ENCODE data around the gene BRF1. TPM values are rescaled to one million over a fixed set of nuclear protein-coding genes. Genes with fewer than 3 reads are reported as not detected.

The BRF1 gene
- total RNA-seq, 1 experiment from 2014 or later = 41.2 TPM

DNA sequence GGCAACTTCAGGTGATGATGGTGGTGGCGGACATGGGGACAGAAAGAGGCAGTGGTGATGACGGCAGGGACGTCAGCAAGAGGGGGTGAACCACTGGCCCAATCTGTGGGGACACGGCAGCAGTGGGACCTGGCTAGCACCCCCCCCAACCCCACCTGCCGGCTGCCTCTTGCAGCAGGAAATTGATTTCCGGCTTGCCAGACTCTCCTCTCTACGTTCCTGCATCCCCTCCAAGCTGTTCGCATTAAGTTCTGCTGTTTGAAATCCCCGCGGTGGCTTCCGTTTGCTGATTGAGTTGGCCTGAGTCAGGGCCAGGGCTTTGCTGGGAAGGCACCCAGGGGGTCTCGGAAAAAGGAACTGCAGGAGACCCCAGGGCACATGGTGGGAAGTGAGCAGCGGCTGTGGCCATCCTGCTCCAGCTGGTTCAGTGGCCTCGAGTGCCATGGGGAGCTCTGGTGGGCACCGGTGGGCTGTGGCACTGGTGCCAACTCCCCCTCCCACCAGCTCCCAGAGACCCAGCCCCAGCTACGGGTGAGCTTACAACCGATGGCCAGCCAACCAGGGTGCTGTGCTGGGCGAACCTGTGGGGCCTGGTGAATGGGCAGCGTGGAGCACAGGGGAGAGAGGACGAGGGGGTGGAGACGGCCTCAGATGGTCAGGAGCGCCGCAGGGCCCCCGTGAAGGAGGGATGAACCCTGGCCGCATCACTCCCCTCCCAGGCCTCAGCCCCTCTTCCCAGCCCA is 105.1 kb downstream of the BRF1 start:
- ChIA-PET POLR2A (no interaction called here), RAD21 (ENCODE audit: low non-redundant PET in 1 of 2, low total read pairs in 2 of 2, uncharacterized antibody in 2 of 2, unreplicated experiment in 2 of 2) (no interaction called here), CTCF (no interaction called here)
- intact Hi-C loops (cut with micrococcal nuclease) = no loop called here
- TF ChIP-seq, protein P1, sequence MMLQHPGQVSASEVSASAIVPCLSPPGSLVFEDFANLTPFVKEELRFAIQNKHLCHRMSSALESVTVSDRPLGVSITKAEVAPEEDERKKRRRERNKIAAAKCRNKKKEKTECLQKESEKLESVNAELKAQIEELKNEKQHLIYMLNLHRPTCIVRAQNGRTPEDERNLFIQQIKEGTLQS (IDR thresholded peaks at IDR 0.05) = no peak
- TF ChIP-seq POLR2A (IDR thresholded peaks at IDR 0.05; ENCODE audit: borderline replicate concordance, extremely low read depth, insufficient read depth, insufficient read length) (no peak), JUND (IDR thresholded peaks at IDR 0.05) (no peak), RAD21 (IDR thresholded peaks at IDR 0.05; ENCODE audit: low read depth) (no peak), FOSL1 (IDR thresholded peaks at IDR 0.05; ENCODE audit: low read depth) (no peak), CBX3 (IDR thresholded peaks at IDR 0.05; ENCODE audit: low read depth) (no peak), TCF7L2 (IDR thresholded peaks at IDR 0.05; ENCODE audit: borderline replicate concordance, extremely low read depth, insufficient read depth, insufficient read length) (no peak), ELF1 (IDR thresholded peaks at IDR 0.05; ENCODE audit: borderline replicate concordance, low read depth) (no peak)
- Histone ChIP-seq H3K9me3 (ENCODE audit: control insufficient read depth in 1 of 2, insufficient read depth in 1 of 2, low read depth in 1 of 2, low read length in 2 of 2) (no peaks in the 10 kb centered on the region), H3K9me2 (ENCODE audit: insufficient read depth) (no peaks in the 10 kb centered on the region), H3K4me1 (ENCODE audit: control insufficient read depth in 1 of 2, insufficient read depth in 2 of 2, low read length in 2 of 2) (peaks cover 11 to 18% of the 10 kb centered on the region in 2 experiments; a peak in 3 of 4 replicates), H3K4me3 (replicated peaks in 1 of 2; ENCODE audit: low read depth in 1 of 2, low read length in 2 of 2) (no peak overlapping the region), H3K36me3 (ENCODE audit: control insufficient read depth in 1 of 2, insufficient read depth in 2 of 2, low read length in 2 of 2) (no peaks in the 10 kb centered on the region), H2AFZ (ENCODE audit: low read depth, low read length, poor library complexity, severe bottlenecking) (no peak overlapping the region), H3K9ac (ENCODE audit: low read length) (no peak overlapping the region), H3K79me2 (ENCODE audit: insufficient read depth, low read length) (no peaks in the 10 kb centered on the region), H4K20me1 (ENCODE audit: insufficient read depth) (no peaks in the 10 kb centered on the region), H3K27me3 (ENCODE audit: insufficient read depth, low read length) (no peaks in the 10 kb centered on the region), H3K27ac (ENCODE audit: low read depth, low read length) (no peak overlapping the region), H3K4me2 (ENCODE audit: low read length) (no peak overlapping the region)
- DNase-seq (ENCODE audit: low read depth, low spot score) (no peak), ATAC-seq (no peak)
- BruUV-seq (replicated peaks) = no TSS peak

DNA sequence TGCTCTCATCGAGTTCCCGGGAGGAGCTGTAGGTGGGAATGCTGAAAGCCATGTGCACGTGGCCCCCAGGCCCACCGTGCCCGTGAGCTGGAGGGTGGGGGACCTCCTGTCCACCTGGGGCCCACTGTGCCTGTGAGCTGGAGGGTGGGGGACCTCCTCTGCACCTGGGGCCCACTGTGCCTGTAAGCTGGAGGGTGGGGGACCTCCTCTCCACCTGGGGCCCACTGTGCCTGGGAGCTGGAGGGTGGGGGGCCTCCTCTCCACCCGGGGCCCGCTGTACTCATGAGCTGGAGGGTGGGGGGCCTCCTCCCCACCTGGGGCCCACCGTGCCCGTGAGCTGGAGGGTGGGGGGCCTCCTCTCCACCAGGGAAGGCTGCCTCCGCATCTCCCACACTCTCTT is 105.8 kb downstream of the BRF1 start:
- intact Hi-C loops (cut with micrococcal nuclease) = no loop called here
- H3K79me2 ChIP-seq (ENCODE audit: insufficient read depth, low read length) = no peaks in the 10 kb centered on the region
- TF ChIP-seq POLR2A (IDR thresholded peaks at IDR 0.05; ENCODE audit: borderline replicate concordance, extremely low read depth, insufficient read depth, insufficient read length) = no peak
- TF ChIP-seq ELF1 (IDR thresholded peaks at IDR 0.05; ENCODE audit: borderline replicate concordance, low read depth) = no peak
- TF ChIP-seq SRF (IDR thresholded peaks at IDR 0.05; ENCODE audit: low read depth) = no peak
- TF ChIP-seq EZH2 (IDR thresholded peaks at IDR 0.05) = no peak
- no peak for TF ChIP-seq TCF7L2 (IDR thresholded peaks at IDR 0.05; ENCODE audit: borderline replicate concordance, extremely low read depth, insufficient read depth, insufficient read length)
- no peak for TF ChIP-seq JUND (IDR thresholded peaks at IDR 0.05)
- no peak for TF ChIP-seq FOSL1 (IDR thresholded peaks at IDR 0.05; ENCODE audit: low read depth)
- TF ChIP-seq, protein P2, sequence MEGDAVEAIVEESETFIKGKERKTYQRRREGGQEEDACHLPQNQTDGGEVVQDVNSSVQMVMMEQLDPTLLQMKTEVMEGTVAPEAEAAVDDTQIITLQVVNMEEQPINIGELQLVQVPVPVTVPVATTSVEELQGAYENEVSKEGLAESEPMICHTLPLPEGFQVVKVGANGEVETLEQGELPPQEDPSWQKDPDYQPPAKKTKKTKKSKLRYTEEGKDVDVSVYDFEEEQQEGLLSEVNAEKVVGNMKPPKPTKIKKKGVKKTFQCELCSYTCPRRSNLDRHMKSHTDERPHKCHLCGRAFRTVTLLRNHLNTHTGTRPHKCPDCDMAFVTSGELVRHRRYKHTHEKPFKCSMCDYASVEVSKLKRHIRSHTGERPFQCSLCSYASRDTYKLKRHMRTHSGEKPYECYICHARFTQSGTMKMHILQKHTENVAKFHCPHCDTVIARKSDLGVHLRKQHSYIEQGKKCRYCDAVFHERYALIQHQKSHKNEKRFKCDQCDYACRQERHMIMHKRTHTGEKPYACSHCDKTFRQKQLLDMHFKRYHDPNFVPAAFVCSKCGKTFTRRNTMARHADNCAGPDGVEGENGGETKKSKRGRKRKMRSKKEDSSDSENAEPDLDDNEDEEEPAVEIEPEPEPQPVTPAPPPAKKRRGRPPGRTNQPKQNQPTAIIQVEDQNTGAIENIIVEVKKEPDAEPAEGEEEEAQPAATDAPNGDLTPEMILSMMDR (IDR thresholded peaks at IDR 0.05 in 2 of 3, conservative IDR thresholded peaks at IDR 0.05 in 1 of 3; ENCODE audit: borderline replicate concordance in 1 of 3, insufficient read depth in 1 of 3, low read depth in 2 of 3, low read length in 2 of 3) = no peak
- no peak for TF ChIP-seq RAD21 (IDR thresholded peaks at IDR 0.05; ENCODE audit: low read depth)
- TF ChIP-seq, protein P3, sequence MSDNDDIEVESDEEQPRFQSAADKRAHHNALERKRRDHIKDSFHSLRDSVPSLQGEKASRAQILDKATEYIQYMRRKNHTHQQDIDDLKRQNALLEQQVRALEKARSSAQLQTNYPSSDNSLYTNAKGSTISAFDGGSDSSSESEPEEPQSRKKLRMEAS (IDR thresholded peaks at IDR 0.05) = no peak
- TF ChIP-seq CBX3 (IDR thresholded peaks at IDR 0.05; ENCODE audit: low read depth) = no peak
- TF ChIP-seq, protein P1 (IDR thresholded peaks at IDR 0.05) = no peak
- no peak for TF ChIP-seq EZH2phosphoT487 (IDR thresholded peaks at IDR 0.05; ENCODE audit: borderline replicate concordance)
- TF ChIP-seq SIN3A (IDR thresholded peaks at IDR 0.05; ENCODE audit: low read depth) = no peak
- no peak for TF ChIP-seq EGR1 (IDR thresholded peaks at IDR 0.05; ENCODE audit: low read depth)
- no peak for TF ChIP-seq ZFX (IDR thresholded peaks at IDR 0.05)
- ATAC-seq (no peak), DNase-seq (ENCODE audit: low read depth, low spot score) (no peak)
- ChIA-PET POLR2A (no interaction called here), CTCF (no interaction called here), RAD21 (ENCODE audit: low non-redundant PET in 1 of 2, low total read pairs in 2 of 2, uncharacterized antibody in 2 of 2, unreplicated experiment in 2 of 2) (no interaction called here)
- H2AFZ ChIP-seq (ENCODE audit: low read depth, low read length, poor library complexity, severe bottlenecking) = no peak overlapping the region
- no peaks in the 10 kb centered on the region for H3K9me2 ChIP-seq (ENCODE audit: insufficient read depth)
- no peak overlapping the region for H3K4me2 ChIP-seq (ENCODE audit: low read length)
- no peaks in the 10 kb centered on the region for H3K36me3 ChIP-seq (ENCODE audit: control insufficient read depth in 1 of 2, insufficient read depth in 2 of 2, low read length in 2 of 2)
- BruUV-seq (replicated peaks) = no TSS peak
- no peak overlapping the region for H3K9ac ChIP-seq (ENCODE audit: low read length)
- no peaks in the 10 kb centered on the region for H3K27me3 ChIP-seq (ENCODE audit: insufficient read depth, low read length)
- H3K9me3 ChIP-seq (ENCODE audit: control insufficient read depth in 1 of 2, insufficient read depth in 1 of 2, low read depth in 1 of 2, low read length in 2 of 2) = no peaks in the 10 kb centered on the region
- no peaks in the 10 kb centered on the region for H4K20me1 ChIP-seq (ENCODE audit: insufficient read depth)
- peaks cover 11 to 18% of the 10 kb centered on the region in 2 experiments; a peak in 3 of 4 replicates for H3K4me1 ChIP-seq (ENCODE audit: control insufficient read depth in 1 of 2, insufficient read depth in 2 of 2, low read length in 2 of 2)
- H3K4me3 ChIP-seq (replicated peaks in 1 of 2; ENCODE audit: low read depth in 1 of 2, low read length in 2 of 2) = no peak overlapping the region
- no peak overlapping the region for H3K27ac ChIP-seq (ENCODE audit: low read depth, low read length)

Measured in HCT116 (cell line).